Measurements from ENCODE around the gene RAB3A.
"Not testable (repeated sequence)": the region's sequence is repeated elsewhere in the genome, so short reads cannot be mapped to it uniquely, and the experiment has no call there.

RAB3A gene

GRCh38 chr19:18171605-18172327, 32.1 kb downstream of the RAB3A start:
- no peak for DNase-seq (ENCODE audit: insufficient read length, low spot score)
- peak; percentile 74 for FAIRE-seq

GRCh38 chr19:18170714-18171255, 33.1 kb downstream of the RAB3A start:
- no peak for DNase-seq (ENCODE audit: insufficient read length, low spot score)
- FAIRE-seq, result peak; percentile 95

- DNase-seq (ENCODE audit: insufficient read length, low spot score) (no peak), FAIRE-seq (no peak)
These were observed 35.0 kb downstream of the RAB3A start for GRCh38 chr19:18168673-18169381.

- peak; percentile 81 for FAIRE-seq
- DNase-seq (ENCODE audit: insufficient read length, low spot score), result peak; percentile 95
These were observed 35.7 kb downstream of the RAB3A start for GRCh38 chr19:18167975-18168645.

GRCh38 chr19:18167011-18167410, 36.8 kb downstream of the RAB3A start:
- FAIRE-seq (no peak), DNase-seq (ENCODE audit: insufficient read length, low spot score) (no peak)

- FAIRE-seq (no peak), DNase-seq (ENCODE audit: insufficient read length, low spot score) (no peak)
These were observed 37.9 kb downstream of the RAB3A start for GRCh38 chr19:18165794-18166544.

- DNase-seq (ENCODE audit: insufficient read length, low spot score) (no peak), FAIRE-seq (no peak)
These were observed 39.8 kb downstream of the RAB3A start for GRCh38 chr19:18164072-18164471.

GRCh38 chr19:18161636-18162002, 42.2 kb downstream of the RAB3A start:
- no peak for FAIRE-seq
- no peak for DNase-seq (ENCODE audit: insufficient read length, low spot score)

GRCh38 chr19:18160971-18161635, 42.7 kb downstream of the RAB3A start:
- FAIRE-seq (peak; percentile 70), DNase-seq (ENCODE audit: insufficient read length, low spot score) (peak; percentile 96)

GRCh38 chr19:18160493-18160970, 43.3 kb downstream of the RAB3A start:
- DNase-seq (ENCODE audit: insufficient read length, low spot score) (no peak), FAIRE-seq (no peak)

GRCh38 chr19:18159810-18160209, 44.0 kb downstream of the RAB3A start:
- DNase-seq (ENCODE audit: insufficient read length, low spot score) (no peak), FAIRE-seq (no peak)

- DNase-seq (ENCODE audit: insufficient read length, low spot score); FAIRE-seq: not testable (repeated sequence)
These were observed 44.7 kb downstream of the RAB3A start for GRCh38 chr19:18159059-18159616.

- DNase-seq (ENCODE audit: insufficient read length, low spot score), result no peak
- FAIRE-seq, result no peak
These were observed 45.4 kb downstream of the RAB3A start for GRCh38 chr19:18158467-18158866.

GRCh38 chr19:18157465-18158063, 46.3 kb downstream of the RAB3A start:
- FAIRE-seq (no peak), DNase-seq (ENCODE audit: insufficient read length, low spot score) (no peak)

GRCh38 chr19:18156841-18157464, 46.9 kb downstream of the RAB3A start:
- DNase-seq (ENCODE audit: insufficient read length, low spot score) (no peak), FAIRE-seq (no peak)

- no peak for DNase-seq (ENCODE audit: insufficient read length, low spot score)
- FAIRE-seq, result no peak
These were observed 47.6 kb downstream of the RAB3A start for GRCh38 chr19:18156268-18156667.

- FAIRE-seq (no peak), DNase-seq (ENCODE audit: insufficient read length, low spot score) (no peak)
These were observed 48.5 kb downstream of the RAB3A start for GRCh38 chr19:18155095-18156087.
